LNCaP clone FGC (cell line): ENCODE data around the gene PRPF8.

Experiments used
- DNase-seq: peaks from one replicate; pipeline ENCODE4 v3.0.0-alpha.2; 2011; ENCODE audit warnings: low read depth
- H3K4me3 ChIP-seq: 2 replicates; pipeline ENCODE4 v1.5.1; 2011; ENCODE audit warnings: mild to moderate bottlenecking, low read depth, low read length, control low read depth
- TF ChIP-seq, protein P1 (sequence below): IDR thresholded peaks from 2 replicates; pipeline ENCODE4 v1.5.1; 2012; ENCODE audit warnings: mild to moderate bottlenecking; ENCODE audit not compliant: control insufficient read depth, insufficient read depth; ENCODE audit errors: extremely low read depth

Gene PRPF8

DNA sequence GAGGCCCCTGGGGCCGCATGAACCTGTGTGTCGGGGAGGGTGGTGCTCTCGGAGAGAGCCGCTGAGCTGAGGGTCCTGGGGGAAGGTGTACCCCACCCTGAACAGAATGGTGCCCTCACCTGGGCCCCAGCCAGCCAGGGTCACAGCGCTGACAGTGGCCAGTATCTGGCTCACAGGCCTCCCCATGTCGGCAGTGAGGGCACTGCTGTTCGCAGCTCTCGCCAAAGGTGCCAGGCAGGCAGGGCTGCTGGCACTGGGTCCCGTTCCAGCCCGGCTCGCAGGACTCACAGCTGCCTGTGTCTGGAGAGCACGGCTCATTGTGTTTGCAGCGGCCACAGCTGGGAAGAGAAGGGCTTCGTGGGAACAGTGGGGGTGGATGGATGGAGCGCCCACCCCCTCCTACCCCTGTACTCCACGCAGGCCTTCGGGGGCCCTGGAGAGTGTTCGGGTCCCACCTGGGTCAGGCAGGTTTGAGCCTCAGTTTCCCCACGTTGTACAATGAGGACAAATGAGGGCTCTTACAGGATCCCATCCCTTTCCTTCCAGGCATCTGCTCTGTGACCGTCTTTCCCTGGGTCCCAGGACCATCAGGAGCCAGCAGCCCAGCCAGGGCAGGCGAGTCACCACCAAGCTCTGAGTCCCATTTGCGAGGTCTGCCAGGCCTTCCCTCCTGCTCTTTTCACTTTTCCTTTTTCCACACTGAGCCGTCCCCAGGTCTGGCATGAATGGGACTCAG lies 44.2 kb downstream of the PRPF8 start:
- TF ChIP-seq, protein P1, sequence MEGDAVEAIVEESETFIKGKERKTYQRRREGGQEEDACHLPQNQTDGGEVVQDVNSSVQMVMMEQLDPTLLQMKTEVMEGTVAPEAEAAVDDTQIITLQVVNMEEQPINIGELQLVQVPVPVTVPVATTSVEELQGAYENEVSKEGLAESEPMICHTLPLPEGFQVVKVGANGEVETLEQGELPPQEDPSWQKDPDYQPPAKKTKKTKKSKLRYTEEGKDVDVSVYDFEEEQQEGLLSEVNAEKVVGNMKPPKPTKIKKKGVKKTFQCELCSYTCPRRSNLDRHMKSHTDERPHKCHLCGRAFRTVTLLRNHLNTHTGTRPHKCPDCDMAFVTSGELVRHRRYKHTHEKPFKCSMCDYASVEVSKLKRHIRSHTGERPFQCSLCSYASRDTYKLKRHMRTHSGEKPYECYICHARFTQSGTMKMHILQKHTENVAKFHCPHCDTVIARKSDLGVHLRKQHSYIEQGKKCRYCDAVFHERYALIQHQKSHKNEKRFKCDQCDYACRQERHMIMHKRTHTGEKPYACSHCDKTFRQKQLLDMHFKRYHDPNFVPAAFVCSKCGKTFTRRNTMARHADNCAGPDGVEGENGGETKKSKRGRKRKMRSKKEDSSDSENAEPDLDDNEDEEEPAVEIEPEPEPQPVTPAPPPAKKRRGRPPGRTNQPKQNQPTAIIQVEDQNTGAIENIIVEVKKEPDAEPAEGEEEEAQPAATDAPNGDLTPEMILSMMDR, result no peak
- DNase-seq, result no peak

DNA sequence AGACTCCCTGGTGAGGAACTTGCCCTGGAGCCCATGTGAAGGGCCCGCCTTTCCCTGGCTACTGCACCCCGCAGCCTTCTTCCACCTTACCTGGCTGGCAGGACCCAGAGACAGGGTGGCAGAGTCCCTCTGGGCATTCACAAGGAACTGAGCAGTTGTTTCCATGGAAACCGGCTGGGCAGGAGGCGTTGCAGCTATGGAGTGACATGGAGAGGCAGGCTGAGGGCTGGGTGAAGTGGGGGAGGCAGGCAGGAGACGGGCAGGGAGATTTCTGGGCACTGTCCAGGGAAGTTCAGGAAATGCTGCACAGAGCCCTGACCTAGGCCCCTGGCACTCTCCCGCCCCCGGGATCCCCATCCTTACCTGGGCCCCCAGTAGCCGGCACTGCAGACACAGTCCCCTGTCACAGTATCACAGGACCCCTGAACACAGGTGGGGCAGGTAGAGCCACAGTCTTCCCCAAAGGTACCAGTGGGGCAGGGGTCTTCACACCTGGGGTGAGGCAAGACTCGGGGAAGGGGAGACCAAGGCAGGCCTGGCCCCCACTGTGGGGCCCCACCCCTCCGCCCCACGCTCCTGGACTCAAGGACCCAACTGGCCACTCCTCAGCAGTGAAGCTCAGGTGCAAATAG lies 45.0 kb downstream of the PRPF8 start:
- no peak overlapping the region for H3K4me3 ChIP-seq
- DNase-seq, result no peak
- TF ChIP-seq, protein P1, result no peak

More for the DNA sequence above, 44.2 kb downstream of the PRPF8 start:
- H3K4me3 ChIP-seq, result no peak overlapping the region

DNA sequence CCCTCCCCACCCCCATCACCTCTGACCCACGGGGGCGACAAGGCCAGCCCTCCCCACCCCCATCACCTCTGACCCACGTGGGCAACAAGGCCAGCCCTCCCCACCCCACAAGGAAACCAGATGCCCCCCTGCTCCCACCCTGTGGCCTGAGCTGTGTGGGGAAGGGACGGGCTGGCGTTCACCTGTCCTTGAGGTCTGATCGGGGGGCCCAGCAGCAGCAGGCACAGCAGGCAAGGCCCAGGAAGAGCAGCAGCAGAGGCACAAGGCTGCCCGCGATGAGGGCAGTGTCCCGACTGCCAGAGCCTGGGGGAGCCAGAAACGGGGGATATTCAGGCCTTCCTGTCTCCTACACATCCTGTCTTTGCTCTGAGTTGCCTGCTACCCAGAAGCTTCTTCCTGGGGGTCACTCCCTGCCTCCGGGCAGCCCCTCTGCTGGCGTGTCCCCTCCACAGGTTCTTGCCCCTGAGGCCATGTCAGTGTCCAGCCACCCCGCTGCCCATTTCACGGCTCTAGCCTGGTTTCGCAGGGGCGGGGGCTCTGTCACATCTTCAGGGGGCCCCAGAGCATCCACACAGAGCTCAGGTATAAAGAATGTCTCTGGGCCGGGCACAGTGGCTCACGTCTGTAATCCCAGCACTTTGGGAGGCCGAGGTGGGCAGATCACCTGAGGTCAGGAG lies 45.9 kb downstream of the PRPF8 start:
- no peak overlapping the region for H3K4me3 ChIP-seq
- TF ChIP-seq, protein P1, result no peak
- DNase-seq, result no peak

GRCh38 chr17:1638171-1638590 lies 46.5 kb downstream of the PRPF8 start:
- TF ChIP-seq, protein P1, result no peak
- no peak for DNase-seq
- H3K4me3 ChIP-seq, result no peak overlapping the region

DNA sequence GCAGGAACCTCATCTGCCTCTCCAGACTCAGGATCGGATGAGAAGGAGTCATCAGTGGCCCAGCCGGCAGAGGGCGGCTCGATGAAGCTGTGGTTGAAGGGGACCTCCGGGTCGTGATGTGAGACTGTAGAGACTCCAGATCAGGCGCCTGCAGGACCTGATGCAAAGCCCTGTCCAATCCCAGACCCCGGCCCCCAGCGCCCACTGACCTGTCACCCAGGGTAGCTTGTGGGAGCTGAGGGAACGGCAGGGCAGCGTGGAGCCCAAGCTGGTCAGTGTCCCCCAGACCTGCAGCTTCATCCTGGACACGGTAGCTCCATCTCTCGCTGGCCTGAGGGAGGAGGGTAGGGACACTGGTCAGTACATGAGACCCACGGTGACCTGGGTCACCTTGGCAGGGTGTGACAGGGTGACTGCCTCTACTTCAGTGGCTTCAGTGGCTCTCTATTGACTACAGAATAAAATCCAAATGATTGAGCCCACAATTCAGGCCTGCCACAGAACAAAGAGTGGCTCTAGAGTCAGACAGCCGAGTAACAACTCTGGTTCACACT lies 47.9 kb downstream of the PRPF8 start:
- DNase-seq, result no peak
- TF ChIP-seq, protein P1, result no peak
- H3K4me3 ChIP-seq, result no peak overlapping the region

GRCh38 chr17:1635675-1636465 lies 48.8 kb downstream of the PRPF8 start:
- TF ChIP-seq, protein P1, result no peak
- DNase-seq, result no peak
- no peak overlapping the region for H3K4me3 ChIP-seq
